HepG2 (cell line): Measurements from ENCODE around the gene CCM2. TPM values are rescaled to one million over a fixed set of nuclear protein-coding genes. Genes with fewer than 3 reads are reported as not detected.

Experiments used
- ARNT ChIP-seq: fragments of 450-650 bp; IDR thresholded peaks from 2 replicates; pipeline ENCODE4 v1.6.1; 2017
- ARNTL ChIP-seq: sonication (generic); formaldehyde crosslinking; IDR thresholded peaks from 2 replicates; pipeline ENCODE4 v1.4.0; 2020; ENCODE audit warnings: mild to moderate bottlenecking, missing genetic modification reagents
- EEA1 ChIP-seq: sonication (generic); formaldehyde crosslinking; IDR thresholded peaks from 2 replicates; pipeline ENCODE4 v1.5.1; 2020; ENCODE audit warnings: mild to moderate bottlenecking, missing genetic modification reagents, borderline replicate concordance
- IRF2 ChIP-seq: IDR thresholded peaks from 2 replicates; pipeline ENCODE4 v1.6.1; 2018; ENCODE audit warnings: missing genetic modification reagents, missing compliant biosample characterization
- KAT7 ChIP-seq: IDR thresholded peaks from 2 replicates; pipeline ENCODE4 v1.6.1; 2018; ENCODE audit warnings: borderline replicate concordance, missing compliant biosample characterization
- MBD4 ChIP-seq: IDR thresholded peaks from 2 replicates; pipeline ENCODE4 v1.6.1; 2012; ENCODE audit warnings: low read length, inconsistent platforms, borderline replicate concordance
- MED1 ChIP-seq: sonication (generic); formaldehyde crosslinking; IDR thresholded peaks from 2 replicates; pipeline ENCODE4 v1.4.0; 2020; ENCODE audit warnings: missing genetic modification reagents
- PTBP1 ChIP-seq: fragments of 200-400 bp; formaldehyde crosslinking; IDR thresholded peaks from 2 replicates; pipeline ENCODE4 v1.6.1; 2018; ENCODE audit warnings: low read length, low read depth; ENCODE audit not compliant: poor library complexity, severe bottlenecking
- ZNF180 ChIP-seq: sonication (generic); formaldehyde crosslinking; IDR thresholded peaks from 2 replicates; pipeline ENCODE4 v1.4.0; 2020; ENCODE audit warnings: low read depth, missing genetic modification reagents, borderline replicate concordance
- ZNF207 ChIP-seq: fragments of 450-650 bp; IDR thresholded peaks from 2 replicates; pipeline ENCODE4 v1.6.1; 2016; ENCODE audit warnings: antibody characterized with exemption, borderline replicate concordance
- ZNF251 ChIP-seq: sonication (generic); formaldehyde crosslinking; IDR thresholded peaks from 2 replicates; pipeline ENCODE4 v1.9.0; 2021; ENCODE audit warnings: mild to moderate bottlenecking, missing genetic modification reagents
- ZNF335 ChIP-seq: sonication (generic); formaldehyde crosslinking; IDR thresholded peaks from 2 replicates; pipeline ENCODE4 v1.4.0; 2020; ENCODE audit warnings: missing genetic modification reagents
- ZNF460 ChIP-seq: sonication (generic); formaldehyde crosslinking; IDR thresholded peaks from 2 replicates; pipeline ENCODE4 v1.5.1; 2020; ENCODE audit warnings: missing genetic modification reagents, mild to moderate bottlenecking, borderline replicate concordance
- ZNF549 ChIP-seq: sonication (generic); formaldehyde crosslinking; IDR thresholded peaks from 2 replicates; pipeline ENCODE4 v1.5.0; 2020; ENCODE audit warnings: missing genetic modification reagents
- ZNF577 ChIP-seq: sonication (generic); formaldehyde crosslinking; IDR thresholded peaks from 2 replicates; pipeline ENCODE4 v1.4.0; 2020; ENCODE audit warnings: mild to moderate bottlenecking, low read depth, missing genetic modification reagents, borderline replicate concordance
- ZNF709 ChIP-seq: sonication (generic); formaldehyde crosslinking; IDR thresholded peaks from 2 replicates; pipeline ENCODE4 v1.5.0; 2020; ENCODE audit warnings: mild to moderate bottlenecking, missing genetic modification reagents
- polyA plus RNA-seq, 8 experiments: library from polyadenylated mRNA; depleted of rRNA in 3 of 8; stranded (reverse) in 7 of 8; unstranded in 1 of 8; fragments of >200 nt; fragmentation: Illumina TruSeq in 4 of 8; extraction: Trizol in 4 of 8; gene quantifications; 2 replicates each; pipeline versions ENCODE4 v1.2.1 to v1.2.3, GENCODE V29; 2011 to 2016; ENCODE audit warnings: low read depth in 4 of 8, missing spikeins in 1 of 8, mixed read lengths in 1 of 8; ENCODE audit not compliant: insufficient read depth in 1 of 8
- total RNA-seq, 5 experiments: library from RNA; depleted of rRNA; stranded (reverse); fragments of >200 nt; fragmentation: Illumina TruSeq; extraction: Trizol; gene quantifications; 2 replicates each; pipeline ENCODE4 v1.2.3, GENCODE V29; 2016; ENCODE audit warnings: low read depth in 1 of 5
- TF ChIP-seq, protein P1 (sequence below): fragments of 450-650 bp; IDR thresholded peaks from 2 replicates; pipeline ENCODE4 v1.6.1; 2016
- TF ChIP-seq, protein P2 (sequence below): IDR thresholded peaks from 2 replicates; pipeline ENCODE4 v1.6.1; 2016; ENCODE audit warnings: control low read depth
- TF ChIP-seq, protein P3 (sequence below): IDR thresholded peaks from 2 replicates; pipeline ENCODE4 v1.6.1; 2016; ENCODE audit warnings: low read depth
- TF ChIP-seq, protein P4 (sequence below): sonication (generic); formaldehyde crosslinking; IDR thresholded peaks from 2 replicates; pipeline ENCODE4 v1.4.0; 2020; ENCODE audit warnings: mild to moderate bottlenecking, missing genetic modification reagents
- TF ChIP-seq, protein P5 (sequence below): sonication (generic); formaldehyde crosslinking; IDR thresholded peaks from 2 replicates; pipeline ENCODE4 v1.8.0; 2022; ENCODE audit warnings: mild to moderate bottlenecking, missing genetic modification reagents, borderline replicate concordance

Gene CCM2
- total and polyA plus RNA-seq, 2 of the 13 experiments (the other 11 are each of a cell fraction or from before 2014, with no cell fraction given) = 13.7 to 15.8 TPM

DNA sequence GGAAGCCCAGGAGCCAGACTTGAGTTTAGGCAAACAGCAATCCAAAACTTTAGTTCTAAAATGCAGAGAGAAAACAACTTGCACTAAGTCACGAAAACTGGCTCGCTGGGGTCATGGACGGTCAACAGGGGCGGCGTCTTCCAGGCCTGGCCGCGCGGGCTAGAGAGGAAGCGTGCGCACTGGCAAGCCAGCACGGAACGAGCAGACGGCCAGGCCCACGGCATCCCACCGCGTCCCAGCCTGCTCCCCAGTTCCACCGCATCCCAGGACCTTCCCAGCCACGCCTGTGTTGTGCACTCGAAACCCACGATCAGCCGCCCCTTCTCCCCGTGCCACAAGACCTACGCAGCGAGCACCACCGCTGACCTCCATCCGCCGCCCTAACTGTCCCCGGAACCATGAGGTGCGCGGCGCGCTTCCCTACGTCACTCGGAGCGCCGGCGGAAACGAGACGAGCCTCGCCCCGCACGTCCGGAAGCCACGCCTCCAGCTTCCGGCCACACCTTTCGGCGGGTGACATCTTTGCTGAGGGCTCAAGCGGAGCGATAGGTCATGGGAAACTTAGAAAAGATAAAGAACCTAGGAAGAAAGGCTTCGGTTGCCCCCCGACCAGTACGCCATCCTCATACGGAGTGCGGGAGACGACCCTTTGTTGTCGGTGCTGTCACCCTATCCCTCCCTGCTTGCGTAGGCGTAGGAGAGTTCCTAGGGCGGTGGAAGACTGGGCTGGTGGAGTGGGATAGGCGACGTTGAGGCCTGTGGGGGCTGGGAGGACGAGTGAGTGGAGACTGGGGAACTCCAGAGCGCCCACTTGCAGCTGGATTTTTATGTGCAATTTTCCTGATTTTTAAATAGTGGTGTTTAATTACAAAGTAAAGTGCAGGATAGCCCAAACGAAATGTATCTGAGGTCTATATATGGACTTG, 111.6 kb downstream of the CCM2 start, which contains the start of gene TBRG4 (continued):
- no peak for TF ChIP-seq ZNF207
- TF ChIP-seq PTBP1 = no peak
- TF ChIP-seq, protein P1, sequence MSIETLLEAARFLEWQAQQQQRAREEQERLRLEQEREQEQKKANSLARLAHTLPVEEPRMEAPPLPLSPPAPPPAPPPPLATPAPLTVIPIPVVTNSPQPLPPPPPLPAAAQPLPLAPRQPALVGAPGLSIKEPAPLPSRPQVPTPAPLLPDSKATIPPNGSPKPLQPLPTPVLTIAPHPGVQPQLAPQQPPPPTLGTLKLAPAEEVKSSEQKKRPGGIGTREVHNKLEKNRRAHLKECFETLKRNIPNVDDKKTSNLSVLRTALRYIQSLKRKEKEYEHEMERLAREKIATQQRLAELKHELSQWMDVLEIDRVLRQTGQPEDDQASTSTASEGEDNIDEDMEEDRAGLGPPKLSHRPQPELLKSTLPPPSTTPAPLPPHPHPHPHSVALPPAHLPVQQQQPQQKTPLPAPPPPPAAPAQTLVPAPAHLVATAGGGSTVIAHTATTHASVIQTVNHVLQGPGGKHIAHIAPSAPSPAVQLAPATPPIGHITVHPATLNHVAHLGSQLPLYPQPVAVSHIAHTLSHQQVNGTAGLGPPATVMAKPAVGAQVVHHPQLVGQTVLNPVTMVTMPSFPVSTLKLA = peak; percentile 86
- TF ChIP-seq ZNF577 (CRISPR knock-in tag) = no peak
- no peak for TF ChIP-seq ZNF251 (CRISPR knock-in tag)
- TF ChIP-seq MED1 (CRISPR knock-in tag) = peak; percentile 91
- no peak for TF ChIP-seq ARNT
- TF ChIP-seq, protein P2, sequence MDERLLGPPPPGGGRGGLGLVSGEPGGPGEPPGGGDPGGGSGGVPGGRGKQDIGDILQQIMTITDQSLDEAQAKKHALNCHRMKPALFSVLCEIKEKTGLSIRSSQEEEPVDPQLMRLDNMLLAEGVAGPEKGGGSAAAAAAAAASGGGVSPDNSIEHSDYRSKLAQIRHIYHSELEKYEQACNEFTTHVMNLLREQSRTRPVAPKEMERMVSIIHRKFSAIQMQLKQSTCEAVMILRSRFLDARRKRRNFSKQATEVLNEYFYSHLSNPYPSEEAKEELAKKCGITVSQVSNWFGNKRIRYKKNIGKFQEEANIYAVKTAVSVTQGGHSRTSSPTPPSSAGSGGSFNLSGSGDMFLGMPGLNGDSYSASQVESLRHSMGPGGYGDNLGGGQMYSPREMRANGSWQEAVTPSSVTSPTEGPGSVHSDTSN (CRISPR knock-in tag) = no peak
- TF ChIP-seq ZNF549 = no peak
- TF ChIP-seq ZNF460 (CRISPR knock-in tag) = no peak; the same call in 1 of the 2 replicates
- TF ChIP-seq, protein P3, sequence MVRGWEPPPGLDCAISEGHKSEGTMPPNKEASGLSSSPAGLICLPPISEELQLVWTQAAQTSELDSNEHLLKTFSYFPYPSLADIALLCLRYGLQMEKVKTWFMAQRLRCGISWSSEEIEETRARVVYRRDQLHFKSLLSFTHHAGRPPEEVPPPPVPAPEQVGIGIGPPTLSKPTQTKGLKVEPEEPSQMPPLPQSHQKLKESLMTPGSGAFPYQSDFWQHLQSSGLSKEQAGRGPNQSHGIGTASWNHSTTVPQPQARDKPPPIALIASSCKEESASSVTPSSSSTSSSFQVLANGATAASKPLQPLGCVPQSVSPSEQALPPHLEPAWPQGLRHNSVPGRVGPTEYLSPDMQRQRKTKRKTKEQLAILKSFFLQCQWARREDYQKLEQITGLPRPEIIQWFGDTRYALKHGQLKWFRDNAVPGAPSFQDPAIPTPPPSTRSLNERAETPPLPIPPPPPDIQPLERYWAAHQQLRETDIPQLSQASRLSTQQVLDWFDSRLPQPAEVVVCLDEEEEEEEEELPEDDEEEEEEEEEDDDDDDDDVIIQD (CRISPR knock-in tag) = peak; percentile 65
- TF ChIP-seq ARNTL (CRISPR knock-in tag) = peak; percentile 57
- TF ChIP-seq KAT7 = peak; percentile 88; the same call in 1 of the 2 replicates
- peak; percentile 49; the same call in 1 of the 2 replicates for TF ChIP-seq ZNF335 (CRISPR knock-in tag)
- peak; percentile 81 for TF ChIP-seq ZNF709
- TF ChIP-seq EEA1 (CRISPR knock-in tag) = peak; percentile 90
- TF ChIP-seq MBD4 = no peak
- TF ChIP-seq IRF2 (CRISPR knock-in tag) = peak; percentile 83; the same call in 1 of the 2 replicates
- TF ChIP-seq, protein P4, sequence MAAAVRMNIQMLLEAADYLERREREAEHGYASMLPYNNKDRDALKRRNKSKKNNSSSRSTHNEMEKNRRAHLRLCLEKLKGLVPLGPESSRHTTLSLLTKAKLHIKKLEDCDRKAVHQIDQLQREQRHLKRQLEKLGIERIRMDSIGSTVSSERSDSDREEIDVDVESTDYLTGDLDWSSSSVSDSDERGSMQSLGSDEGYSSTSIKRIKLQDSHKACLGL (CRISPR knock-in tag) = peak; percentile 99
- TF ChIP-seq, protein P5, sequence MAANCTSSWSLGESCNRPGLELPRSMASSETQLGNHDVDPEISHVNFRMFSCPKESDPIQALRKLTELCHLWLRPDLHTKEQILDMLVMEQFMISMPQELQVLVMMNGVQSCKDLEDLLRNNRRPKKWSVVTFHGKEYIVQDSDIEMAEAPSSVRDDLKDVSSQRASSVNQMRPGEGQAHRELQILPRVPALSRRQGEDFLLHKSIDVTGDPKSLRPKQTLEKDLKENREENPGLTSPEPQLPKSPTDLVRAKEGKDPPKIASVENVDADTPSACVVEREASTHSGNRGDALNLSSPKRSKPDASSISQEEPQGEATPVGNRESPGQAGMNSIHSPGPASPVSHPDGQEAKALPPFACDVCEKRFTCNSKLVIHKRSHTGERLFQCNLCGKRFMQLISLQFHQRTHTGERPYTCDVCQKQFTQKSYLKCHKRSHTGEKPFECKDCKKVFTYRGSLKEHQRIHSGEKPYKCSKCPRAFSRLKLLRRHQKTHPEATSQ (CRISPR knock-in tag) = peak; percentile 39; the same call in 1 of the 2 replicates
- no peak; the same call in 1 of the 2 replicates for TF ChIP-seq ZNF180 (CRISPR knock-in tag)
